ENCODE data around the gene ADAMTSL3. TPM values are rescaled to one million over a fixed set of nuclear protein-coding genes. Genes with fewer than 3 reads are reported as not detected.
"Not testable (repeated sequence)": the region's sequence is repeated elsewhere in the genome, so short reads cannot be mapped to it uniquely, and the experiment has no call there.

The ADAMTSL3 gene
- total and polyA plus RNA-seq, 8 donors = 0.54 to 19.2 (median 6.1) TPM

GRCh38 chr15:83753872-83754493 lies 100.1 kb downstream of the ADAMTSL3 start:
- TF ChIP-seq CTCF (IDR thresholded peaks at IDR 0.05) = no peak
- WGBS, 2 donors = 68% methylated on average over 6 of the region's 6 CpGs
- Histone ChIP-seq H3K36me3 (no peaks in the 10 kb centered on the region), H3K27ac (no peak overlapping the region), H3K4me1 (no peaks in the 10 kb centered on the region), H3K9me3 (no peaks in the 10 kb centered on the region), H3K4me3 (no peak overlapping the region), H3K27me3 (no peaks in the 10 kb centered on the region)
- peak in 1 of 6 donors; percentile 34 for DNase-seq
- no peak for FAIRE-seq
- ATAC-seq = peak in 3 of 4 donors; percentile 11 to 74 (median 62)
- intact Hi-C loops (cut with DNase I) = no loop called here

- H3K9me3 ChIP-seq; H3K27me3 ChIP-seq; H3K4me1 ChIP-seq; FAIRE-seq; H3K36me3 ChIP-seq; intact Hi-C loops (cut with DNase I); H3K4me3 ChIP-seq; ATAC-seq; H3K27ac ChIP-seq; DNase-seq: not testable (repeated sequence)
- 96 to 100% methylated on average over 1 of the region's 1 CpG for WGBS, 2 donors
Measured at GRCh38 chr15:83757291-83757690, 103.4 kb downstream of the ADAMTSL3 start.

- Histone ChIP-seq H3K9me3 (no peaks in the 10 kb centered on the region), H3K27me3 (no peaks in the 10 kb centered on the region), H3K36me3 (no peaks in the 10 kb centered on the region), H3K4me3 (no peak overlapping the region), H3K27ac (no peak overlapping the region), H3K4me1 (no peaks in the 10 kb centered on the region)
- intact Hi-C loops (cut with DNase I) = no loop called here
- FAIRE-seq (no peak), DNase-seq (no peak), ATAC-seq (no peak)
- WGBS, 2 donors = 94 to 97% methylated on average over 5 of the region's 5 CpGs
- no peak for TF ChIP-seq CTCF (IDR thresholded peaks at IDR 0.05)
Measured at GRCh38 chr15:83762367-83762766, 108.4 kb downstream of the ADAMTSL3 start.

GRCh38 chr15:83764201-83764838 lies 110.4 kb downstream of the ADAMTSL3 start:
- DNase-seq (no peak), FAIRE-seq (no peak), ATAC-seq (no peak)
- H3K27ac ChIP-seq = no peak overlapping the region
- TF ChIP-seq CTCF (IDR thresholded peaks at IDR 0.05) = no peak
- H3K4me1 ChIP-seq = peaks cover 0 to 4% (median 0%) of the 10 kb centered on the region in 3 donors
- H3K9me3 ChIP-seq = no peaks in the 10 kb centered on the region
- H3K4me3 ChIP-seq = no peak overlapping the region
- WGBS, 2 donors = 75 to 82% methylated on average over 8 of the region's 8 CpGs
- intact Hi-C loops (cut with DNase I) = no loop called here
- H3K27me3 ChIP-seq = no peaks in the 10 kb centered on the region
- H3K36me3 ChIP-seq = no peaks in the 10 kb centered on the region

- Histone ChIP-seq H3K27ac (no peak overlapping the region), H3K4me1 (peaks cover 0 to 10% (median 0%) of the 10 kb centered on the region in 3 donors), H3K36me3 (no peaks in the 10 kb centered on the region), H3K4me3 (no peak overlapping the region), H3K27me3 (no peaks in the 10 kb centered on the region), H3K9me3 (no peaks in the 10 kb centered on the region)
- no peak for DNase-seq
- FAIRE-seq = no peak
- intact Hi-C loops (cut with DNase I) = no loop called here
- no peak for TF ChIP-seq CTCF (IDR thresholded peaks at IDR 0.05)
- 88 to 90% methylated on average over 6 of the region's 6 CpGs for WGBS, 2 donors
- no peak for ATAC-seq
Measured at GRCh38 chr15:83766339-83766738, 112.4 kb downstream of the ADAMTSL3 start.
